Measurements from ENCODE around the gene CFD. TPM values are rescaled to one million over a fixed set of nuclear protein-coding genes. Genes with fewer than 3 reads are reported as not detected.

Gene CFD
- total RNA-seq = 2.0 and 5.7 TPM in 2 replicates

GRCh38 chr19:858868-859843, at the start of gene CFD:
Gene CFD, plus strand, starts transcription at chr19:859664. Its CDS starts 26 bp downstream, at chr19:859690.

DNA sequence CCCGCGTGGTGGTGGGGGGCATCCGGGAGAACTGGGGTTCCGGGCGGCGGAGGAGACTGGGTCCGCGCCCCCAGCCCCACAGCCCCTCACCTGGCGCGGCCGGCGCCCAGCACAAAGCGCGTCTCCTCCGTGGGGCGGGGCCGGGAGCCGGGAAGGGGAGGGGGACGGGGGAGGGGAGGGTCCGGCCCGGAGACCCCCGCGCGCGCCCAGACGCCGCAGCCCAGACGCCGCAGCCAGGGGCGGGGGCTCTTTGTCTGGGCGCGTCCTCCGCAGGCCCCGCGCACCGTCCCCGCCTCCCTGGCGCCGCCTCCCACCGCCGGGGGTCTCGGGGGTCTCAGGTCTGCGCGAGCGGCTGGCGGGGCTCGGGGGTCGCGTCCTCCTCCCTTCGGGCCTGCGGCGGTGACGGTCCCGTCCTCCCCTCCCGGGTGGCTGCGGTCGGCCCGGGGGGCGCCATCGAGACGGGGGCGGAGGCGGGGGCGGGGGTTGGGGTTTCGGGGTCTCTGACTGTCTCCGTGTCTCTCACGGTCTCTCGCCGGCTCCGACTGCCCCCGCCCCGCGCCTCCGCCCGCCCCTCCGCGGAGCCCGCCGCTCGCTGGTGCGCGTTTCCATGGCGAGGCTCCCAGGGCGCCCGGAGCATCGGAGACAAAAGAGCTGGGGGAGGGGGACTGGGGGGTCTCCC, 37.5 kb upstream of the CFD start, which contains the start of gene PLPPR3:
PLPPR3 (minus strand) TSS at position 131 of the 679 bp plus-strand sequence. CDS start 396 bp downstream, outside the sequence.

DNA sequence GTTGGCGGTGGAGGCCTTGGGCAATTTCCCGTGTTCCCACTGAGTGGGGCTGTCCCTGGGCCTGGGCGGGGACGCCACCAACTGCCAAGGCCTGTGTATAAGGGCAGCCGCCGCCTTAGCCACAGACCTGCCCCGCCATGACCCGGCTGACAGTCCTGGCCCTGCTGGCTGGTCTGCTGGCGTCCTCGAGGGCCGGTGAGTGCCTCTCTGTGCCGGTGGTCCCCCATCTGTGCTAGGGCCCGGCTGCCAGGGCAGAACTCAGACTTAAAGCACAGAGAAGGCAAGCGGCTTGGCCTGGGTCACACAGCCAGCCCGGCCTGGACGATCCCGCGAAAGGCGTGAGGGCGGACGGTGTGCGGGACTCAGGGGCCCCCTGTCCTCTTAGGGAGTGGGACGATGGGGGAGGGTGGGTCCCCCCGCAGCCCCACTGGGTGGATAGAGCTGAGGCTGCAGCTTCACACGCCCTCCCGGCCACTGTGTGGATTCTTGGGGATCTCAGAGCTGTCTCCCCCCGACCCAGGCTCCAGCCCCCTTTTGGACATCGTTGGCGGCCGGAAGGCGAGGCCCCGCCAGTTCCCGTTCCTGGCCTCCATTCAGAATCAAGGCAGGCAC, 31.6 kb upstream of the CFD start, which contains the start of gene AZU1:
AZU1 (plus strand) TSS at position 128 of the 612 bp plus-strand sequence; CDS start at position 138, 10 bp downstream.

DNA sequence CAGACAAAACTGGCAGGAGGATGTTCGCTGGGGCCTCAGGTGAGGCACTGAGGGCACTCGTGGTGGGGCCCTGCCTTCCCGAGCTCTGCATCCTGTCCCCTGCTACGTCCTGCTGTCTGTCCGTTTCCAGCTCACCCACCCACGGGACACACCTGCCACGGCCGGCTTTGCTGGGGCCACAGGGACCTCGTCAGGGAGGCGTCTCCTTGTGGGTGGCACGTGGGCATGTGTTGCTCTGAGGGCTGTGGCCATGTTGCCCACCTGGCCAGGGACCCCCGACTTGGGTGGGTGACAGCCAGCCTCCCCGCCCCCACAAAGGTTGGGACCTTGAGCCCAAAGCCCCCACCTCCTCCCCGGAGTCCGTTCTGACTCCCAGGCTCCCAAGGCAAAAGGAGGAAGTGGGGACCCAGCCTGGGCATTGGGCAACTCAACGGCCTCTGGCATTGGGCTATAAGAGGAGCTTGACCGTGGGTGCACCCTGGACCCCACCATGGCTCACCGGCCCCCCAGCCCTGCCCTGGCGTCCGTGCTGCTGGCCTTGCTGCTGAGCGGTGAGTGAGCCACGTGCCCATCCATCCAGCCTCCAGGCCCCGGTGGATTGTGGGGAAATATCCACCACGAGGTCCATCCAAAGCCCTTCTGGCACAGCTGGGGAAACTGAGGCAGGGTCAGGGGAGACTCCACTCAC, 18.8 kb upstream of the CFD start, which contains the start of gene PRTN3:
PRTN3 (plus strand) TSS at position 481 of the 688 bp plus-strand sequence; CDS start at position 491, 10 bp downstream.

GRCh38 chr19:852136-853013, 7.1 kb upstream of the CFD start, which contains the start of gene ELANE:
Gene ELANE, plus strand, starts transcription at chr19:852303. Its CDS starts 26 bp downstream, at chr19:852329.

DNA sequence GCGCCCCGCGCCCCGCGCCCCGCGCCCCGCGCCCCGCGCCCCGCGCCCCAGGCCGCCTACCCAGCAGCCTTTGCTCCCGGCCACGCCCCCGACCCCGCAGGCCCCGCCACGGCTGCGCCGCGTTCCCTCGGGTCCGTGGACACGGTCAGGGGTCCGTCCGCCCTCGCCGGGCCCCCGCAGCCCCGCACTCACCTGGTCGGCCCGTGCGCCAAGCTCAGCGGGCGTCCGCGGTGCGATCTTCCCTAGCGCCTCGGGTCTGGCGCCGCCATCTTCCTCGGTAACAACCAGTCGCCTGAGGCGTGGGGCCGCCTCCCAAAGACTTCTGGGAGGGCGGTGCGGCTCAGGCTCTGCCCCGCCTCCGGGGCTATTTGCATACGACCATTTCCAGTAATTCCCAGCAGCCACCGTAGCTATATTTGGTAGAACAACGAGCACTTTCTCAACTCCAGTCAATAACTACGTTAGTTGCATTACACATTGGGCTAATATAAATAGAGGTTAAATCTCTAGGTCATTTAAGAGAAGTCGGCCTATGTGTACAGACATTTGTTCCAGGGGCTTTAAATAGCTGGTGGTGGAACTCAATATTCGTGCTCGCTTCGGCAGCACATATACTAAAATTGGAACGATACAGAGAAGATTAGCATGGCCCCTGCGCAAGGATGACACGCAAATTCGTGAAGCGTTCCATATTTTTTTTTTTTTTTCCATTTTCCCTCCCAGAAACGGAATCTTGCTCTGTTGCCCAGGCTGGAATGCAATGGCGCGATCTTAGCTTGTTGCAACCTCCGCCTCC, 33.6 kb downstream of the CFD start, which contains the start of the genes MED16 and RNU6-9:
MED16 (minus strand) TSS at position 294 of the 796 bp plus-strand sequence. CDS start 2,056 bp downstream, outside the sequence.
RNU6-9 (plus strand) TSS at position 591 of the 796 bp plus-strand sequence.

Other genes with a start within 250 kb of the CFD start
- gene POLRMT, start 226.1 kb upstream of the CFD start, total RNA-seq = 33.4 and 34.7 TPM in 2 replicates
- gene FGF22, start 219.8 kb upstream of the CFD start, total RNA-seq = not detected in 2 replicates
- gene RNF126, start 196.4 kb upstream of the CFD start, total RNA-seq = 65.7 and 83.5 TPM in 2 replicates
- 68.0 and 111 TPM in 2 replicates for gene FSTL3, start 183.3 kb upstream of the CFD start, total RNA-seq
- not detected in 2 replicates for gene PRSS57, start 164.2 kb upstream of the CFD start, total RNA-seq
- 0.35 and 6.3 TPM in 2 replicates for gene PALM, start 150.7 kb upstream of the CFD start, total RNA-seq
- gene MISP, start 108.6 kb upstream of the CFD start, total RNA-seq = 0.86 TPM in 1 of 2 replicates, not detected in the other
- 250 and 351 TPM in 2 replicates for gene PTBP1, start 62.2 kb upstream of the CFD start, total RNA-seq
- gene PLPPR3, start 37.7 kb upstream of the CFD start, total RNA-seq = 0.35 and 0.58 TPM in 2 replicates
- not detected in 2 replicates for gene AZU1, start 31.8 kb upstream of the CFD start, total RNA-seq
- gene PRTN3, start 18.7 kb upstream of the CFD start, total RNA-seq = not detected in 2 replicates
- gene ELANE, start 7.4 kb upstream of the CFD start, total RNA-seq = not detected in 2 replicates
- 35.4 and 44.7 TPM in 2 replicates for gene MED16, start 33.5 kb downstream of the CFD start, total RNA-seq
- not detected in 2 replicates for gene RNU6-9, start 33.8 kb downstream of the CFD start, total RNA-seq
- 34.7 and 66.6 TPM in 2 replicates for gene R3HDM4, start 53.6 kb downstream of the CFD start, total RNA-seq
- gene KISS1R, start 57.7 kb downstream of the CFD start, total RNA-seq = 0.18 TPM in 1 of 2 replicates, not detected in the other
- 11.7 and 15.3 TPM in 2 replicates for gene ARID3A, start 66.4 kb downstream of the CFD start, total RNA-seq
- gene WDR18, start 124.7 kb downstream of the CFD start, total RNA-seq = 45.7 and 62.3 TPM in 2 replicates
- gene GRIN3B, start 140.8 kb downstream of the CFD start, total RNA-seq = 0.58 TPM in 1 of 2 replicates, not detected in the other
- 175 and 210 TPM in 2 replicates for gene TMEM259, start 161.5 kb downstream of the CFD start, total RNA-seq
- gene RNU6-2, start 161.9 kb downstream of the CFD start, total RNA-seq = not detected in 2 replicates
- 299 and 306 TPM in 2 replicates for gene CNN2, start 166.9 kb downstream of the CFD start, total RNA-seq
- gene ABCA7, start 180.4 kb downstream of the CFD start, total RNA-seq = 2.3 and 5.3 TPM in 2 replicates
- 3.5 and 8.5 TPM in 2 replicates for gene ARHGAP45, start 207.5 kb downstream of the CFD start, total RNA-seq
- 360 and 361 TPM in 2 replicates for gene POLR2E, start 235.7 kb downstream of the CFD start, total RNA-seq
- 478 TPM in 2 replicates for gene GPX4, start 244.3 kb downstream of the CFD start, total RNA-seq

Data from myometrial cell (primary cell).